Esophagus (tissue), 2 donors: Measurements from ENCODE around the gene SFRP2. TPM values are rescaled to one million over a fixed set of nuclear protein-coding genes. Genes with fewer than 3 reads are reported as not detected.

Experiments
- H3K27ac ChIP-seq, 2 donors: one replicate each; pipeline ENCODE4 v1.5.1; 2013; ENCODE audit warnings: low read depth in 2 of 2, mild to moderate bottlenecking in 2 of 2, inconsistent platforms in 1 of 2, low read length in 1 of 2, moderate library complexity in 1 of 2
- H3K27me3 ChIP-seq, 2 donors: one replicate each; pipeline ENCODE4 v1.6.1; 2013; ENCODE audit warnings: low read length in 2 of 2, control low read depth in 1 of 2, mild to moderate bottlenecking in 1 of 2; ENCODE audit not compliant: insufficient read depth in 2 of 2, control insufficient read depth in 1 of 2
- H3K36me3 ChIP-seq, 2 donors: one replicate each; pipeline ENCODE4 v1.6.1; 2013; ENCODE audit warnings: low read length in 1 of 2; ENCODE audit not compliant: control insufficient read depth in 2 of 2, insufficient read depth in 2 of 2
- H3K4me1 ChIP-seq, 2 donors: one replicate each; pipeline ENCODE4 v1.6.1; 2013; ENCODE audit warnings: low read length in 1 of 2; ENCODE audit not compliant: control insufficient read depth in 2 of 2, insufficient read depth in 2 of 2
- H3K4me3 ChIP-seq, 2 donors: one replicate each; pipeline ENCODE4 v1.5.1; 2013; ENCODE audit warnings: low read length in 2 of 2, mild to moderate bottlenecking in 2 of 2, low read depth in 1 of 2, moderate library complexity in 1 of 2
- H3K9me3 ChIP-seq, 2 donors: one replicate each; pipeline ENCODE4 v1.6.1; 2013; ENCODE audit warnings: mild to moderate bottlenecking in 2 of 2, low read depth in 1 of 2, low read length in 1 of 2, moderate library complexity in 1 of 2; ENCODE audit not compliant: control insufficient read depth in 2 of 2, insufficient read depth in 1 of 2
- WGBS, 2 donors: extraction: QIAGEN DNeasy Blood & Tissue Kit; methylation state at CpG; one replicate each; pipeline ENCODE4 v1.1.7; 2013; 5-methylcytosine and 5-hydroxymethylcytosine counted together
- polyA plus RNA-seq, 2 donors: library from polyadenylated mRNA; stranded (reverse); fragments of 200-250 nt; gene quantifications; one replicate each; pipeline ENCODE4 v1.2.3, GENCODE V29; 2013
- donor health status: healthy with polysubstance abuse.
- donor health status: Bipolar disorder and iron deficiency.

The SFRP2 gene
- polyA plus RNA-seq, 2 donors: 5.0 to 16.4 TPM

- Histone ChIP-seq H3K27ac (no peak overlapping the region), H3K9me3 (no peaks in the 10 kb centered on the region), H3K27me3 (no peaks in the 10 kb centered on the region), H3K4me3 (no peak overlapping the region), H3K36me3 (peaks cover 0 to 2% of the 10 kb centered on the region in 2 donors), H3K4me1 (no peaks in the 10 kb centered on the region)
- 75 to 85% methylated on average over 1 of the region's 1 CpG for WGBS, 2 donors
Measured at GRCh38 chr4:153780876-153781275, 8.0 kb downstream of the SFRP2 start.

GRCh38 chr4:153780221-153780620 is 8.7 kb downstream of the SFRP2 start:
- Histone ChIP-seq H3K9me3 (no peaks in the 10 kb centered on the region), H3K27ac (no peak overlapping the region), H3K4me3 (no peak overlapping the region), H3K4me1 (no peaks in the 10 kb centered on the region), H3K36me3 (peaks cover 0 to 2% of the 10 kb centered on the region in 2 donors), H3K27me3 (no peaks in the 10 kb centered on the region)
- WGBS, 2 donors: 59 to 70% methylated on average over 2 of the region's 2 CpGs

GRCh38 chr4:153778383-153778782 is 10.5 kb downstream of the SFRP2 start:
- H3K36me3 ChIP-seq: peaks cover 0 to 2% of the 10 kb centered on the region in 2 donors
- WGBS, 2 donors: 91 to 93% methylated on average over 1 of the region's 1 CpG

GRCh38 chr4:153777421-153777820 is 11.5 kb downstream of the SFRP2 start:
- peaks cover 0 to 2% of the 10 kb centered on the region in 2 donors for H3K36me3 ChIP-seq
- H3K9me3 ChIP-seq: no peaks in the 10 kb centered on the region
- H3K27me3 ChIP-seq: no peaks in the 10 kb centered on the region
- H3K4me3 ChIP-seq: no peak overlapping the region
- no peak overlapping the region for H3K27ac ChIP-seq
- no peaks in the 10 kb centered on the region for H3K4me1 ChIP-seq

More at GRCh38 chr4:153778383-153778782, 10.5 kb downstream of the SFRP2 start:
- no peaks in the 10 kb centered on the region for H3K9me3 ChIP-seq
- H3K27me3 ChIP-seq: no peaks in the 10 kb centered on the region
- no peaks in the 10 kb centered on the region for H3K4me1 ChIP-seq
- H3K27ac ChIP-seq: no peak overlapping the region
- no peak overlapping the region for H3K4me3 ChIP-seq

- Histone ChIP-seq H3K27me3 (no peaks in the 10 kb centered on the region), H3K4me1 (no peaks in the 10 kb centered on the region), H3K36me3 (peaks cover 0 to 2% of the 10 kb centered on the region in 2 donors), H3K9me3 (no peaks in the 10 kb centered on the region), H3K4me3 (no peak overlapping the region), H3K27ac (no peak overlapping the region)
- WGBS, 2 donors: 90 to 94% methylated on average over 3 of the region's 3 CpGs
Measured at GRCh38 chr4:153776601-153777000, 12.3 kb downstream of the SFRP2 start.

GRCh38 chr4:153773236-153773690 is 15.6 kb downstream of the SFRP2 start:
- Histone ChIP-seq H3K4me1 (no peaks in the 10 kb centered on the region), H3K4me3 (no peak overlapping the region), H3K27me3 (no peaks in the 10 kb centered on the region), H3K36me3 (no peaks in the 10 kb centered on the region), H3K27ac (no peak overlapping the region), H3K9me3 (no peaks in the 10 kb centered on the region)
- 73 to 81% methylated on average over 2 of the region's 2 CpGs for WGBS, 2 donors

GRCh38 chr4:153771046-153771445 is 17.8 kb downstream of the SFRP2 start:
- H3K4me1 ChIP-seq: no peaks in the 10 kb centered on the region
- H3K27ac ChIP-seq: no peak overlapping the region
- H3K36me3 ChIP-seq: no peaks in the 10 kb centered on the region
- no peak overlapping the region for H3K4me3 ChIP-seq
- no peaks in the 10 kb centered on the region for H3K9me3 ChIP-seq
- H3K27me3 ChIP-seq: no peaks in the 10 kb centered on the region

GRCh38 chr4:153766758-153767157 is 22.1 kb downstream of the SFRP2 start:
- no peaks in the 10 kb centered on the region for H3K4me1 ChIP-seq
- 85 to 92% methylated on average over 6 of the region's 6 CpGs for WGBS, 2 donors
- no peaks in the 10 kb centered on the region for H3K9me3 ChIP-seq
- no peak overlapping the region for H3K4me3 ChIP-seq
- no peak overlapping the region for H3K27ac ChIP-seq
- H3K36me3 ChIP-seq: no peaks in the 10 kb centered on the region
- H3K27me3 ChIP-seq: no peaks in the 10 kb centered on the region

GRCh38 chr4:153765894-153766293 is 23.0 kb downstream of the SFRP2 start:
- Histone ChIP-seq H3K27ac (no peak overlapping the region), H3K9me3 (no peaks in the 10 kb centered on the region), H3K4me1 (no peaks in the 10 kb centered on the region), H3K27me3 (no peaks in the 10 kb centered on the region), H3K36me3 (no peaks in the 10 kb centered on the region), H3K4me3 (no peak overlapping the region)
- WGBS, 2 donors: 86 to 91% methylated on average over 8 of the region's 8 CpGs

GRCh38 chr4:153764601-153765368 is 24.1 kb downstream of the SFRP2 start:
- Histone ChIP-seq H3K4me3 (no peak overlapping the region), H3K27ac (no peak overlapping the region), H3K36me3 (no peaks in the 10 kb centered on the region), H3K4me1 (no peaks in the 10 kb centered on the region), H3K9me3 (no peaks in the 10 kb centered on the region), H3K27me3 (no peaks in the 10 kb centered on the region)
- 59 to 70% methylated on average over 5 of the region's 5 CpGs for WGBS, 2 donors
